OCI-LY7 (cell line): ENCODE measurements around the gene GALNT8. TPM values are rescaled to one million over a fixed set of nuclear protein-coding genes. Genes with fewer than 3 reads are reported as not detected.

ENCODE experiments used
- BruUV-seq: library from RNA; stranded (reverse); fragments of 400-500 nt; replicated peaks from 2 replicates; lab custom pipeline; 2021; lab: Mats Ljungman, UMichigan
- CTCF ChIA-PET: fragments of 300-600 bp; sonication (Branson Sonifier 250); formaldehyde crosslinking; loops from one replicate; lab custom pipeline; 2022; ENCODE audit warnings: antibody characterized with exemption; ENCODE audit not compliant: unreplicated experiment; lab: Charles Lee
- POLR2A ChIA-PET: fragments of 300-600 bp; sonication (Branson Sonifier 250); formaldehyde crosslinking; loops from one replicate; lab custom pipeline; 2022; ENCODE audit warnings: antibody characterized with exemption; lab: Charles Lee
- DNase-seq: peaks from one replicate; pipeline ENCODE4 v3.0.0-alpha.2; 2015; ENCODE audit warnings: low spot score
- H2AFZ ChIP-seq: fragments of 200-600 bp; sonication (generic), shearing (Covaris generic); 2 replicates; pipeline ENCODE4 v1.6.1; 2014; ENCODE audit warnings: mild to moderate bottlenecking, antibody characterized with exemption, low read length, moderate library complexity
- H3K27ac ChIP-seq: fragments of 200-600 bp; sonication (generic); 2 replicates; pipeline ENCODE4 v1.5.1; 2014; ENCODE audit warnings: mixed run types, low read depth, mild to moderate bottlenecking, moderate library complexity, low read length, inconsistent platforms; ENCODE audit not compliant: poor library complexity, severe bottlenecking
- H3K36me3 ChIP-seq: fragments of 200-600 bp; sonication (generic); 2 replicates; pipeline ENCODE4 v1.6.1; 2014; ENCODE audit warnings: mild to moderate bottlenecking, antibody characterized with exemption, low read length, moderate library complexity, mixed read lengths; ENCODE audit not compliant: insufficient read depth
- H3K4me1 ChIP-seq: fragments of 200-600 bp; sonication (generic); 2 replicates; pipeline ENCODE4 v1.5.1; 2014; ENCODE audit warnings: mild to moderate bottlenecking, low read length; ENCODE audit not compliant: insufficient read depth, poor library complexity, severe bottlenecking
- H3K4me2 ChIP-seq: fragments of 200-600 bp; sonication (generic); 2 replicates; pipeline ENCODE4 v1.6.1; 2014; ENCODE audit warnings: mild to moderate bottlenecking, low read length
- H3K4me3 ChIP-seq: fragments of 200-600 bp; sonication (generic); 2 replicates; pipeline ENCODE4 v1.5.1; 2014; ENCODE audit warnings: mild to moderate bottlenecking, low read depth, low read length; ENCODE audit not compliant: poor library complexity, severe bottlenecking
- H3K79me2 ChIP-seq: fragments of 200-600 bp; sonication (generic); 2 replicates; pipeline ENCODE4 v1.6.1; 2016; ENCODE audit warnings: low read depth, mild to moderate bottlenecking, low read length, moderate library complexity, mixed read lengths; ENCODE audit not compliant: insufficient read depth
- H3K9me2 ChIP-seq: fragments of 200-600 bp; sonication (generic); 2 replicates; pipeline ENCODE4 v1.6.1; 2016; ENCODE audit warnings: mild to moderate bottlenecking, low read length, mixed read lengths; ENCODE audit not compliant: insufficient read depth
- H3K9me3 ChIP-seq: fragments of 200-600 bp; sonication (generic); 2 replicates; pipeline ENCODE4 v1.6.1; 2014; ENCODE audit warnings: mild to moderate bottlenecking, mixed run types, low read length, mixed read lengths
- H4K20me1 ChIP-seq: fragments of 200-600 bp; sonication (generic); 2 replicates; pipeline ENCODE4 v1.6.1; 2014; ENCODE audit warnings: mild to moderate bottlenecking, antibody characterized with exemption, low read length, moderate library complexity, mixed read lengths; ENCODE audit not compliant: insufficient read depth
- CTCF ChIP-seq: fragments of 200-600 bp; sonication (generic); conservative IDR thresholded peaks from 2 replicates; pipeline ENCODE4 v1.5.1; 2014; ENCODE audit warnings: mild to moderate bottlenecking, antibody characterized with exemption, low read length, moderate library complexity, mixed read lengths
- EZH2phosphoT487 ChIP-seq: fragments of 200-600 bp; sonication (generic); IDR thresholded peaks from 2 replicates; pipeline ENCODE4 v1.6.1; 2018; ENCODE audit warnings: low read depth, borderline replicate concordance, mild to moderate bottlenecking, mixed run types, antibody characterized with exemption, low read length, moderate library complexity, mixed read lengths
- intact Hi-C: fragments of 100-400 bp; cut with micrococcal nuclease; formaldehyde crosslinking; loops from one replicate; pipeline ENCODE4 v1.10.0; 2022; ENCODE audit not compliant: unreplicated experiment
- total RNA-seq, 2 experiments: library from RNA; depleted of rRNA in 1 of 2; stranded (reverse); fragments of >200 nt in 1 of 2; shearing (Covaris generic) in 1 of 2; gene quantifications; 2 replicates each; pipeline ENCODE4 v1.2.3, GENCODE V29; 2014 to 2022

GALNT8 gene
- total RNA-seq, 2 experiments from 2014 or later, result 0.60 TPM; not detected in 1

- Histone ChIP-seq H3K27ac (no peak overlapping the region), H3K4me3 (no peak overlapping the region), H3K4me2 (no peak overlapping the region), H3K9me2 (no peaks in the 10 kb centered on the region), H3K9me3 (no peaks in the 10 kb centered on the region), H4K20me1 (no peaks in the 10 kb centered on the region; the same call in 1 of the 2 replicates), H3K4me1 (peaks cover 19% of the 10 kb centered on the region), H2AFZ (no peak overlapping the region), H3K79me2 (no peaks in the 10 kb centered on the region), H3K36me3 (peaks cover 9% of the 10 kb centered on the region; the same call in 1 of the 2 replicates)
- DNase-seq, result no peak
- BruUV-seq, result no TSS peak
- POLR2A ChIA-PET, result no interaction called here
- intact Hi-C loops, result no loop called here
- CTCF ChIA-PET, result no interaction called here
- TF ChIP-seq CTCF (no peak), EZH2phosphoT487 (no peak)
These were observed 96.7 kb downstream of the GALNT8 start for GRCh38 chr12:4816744-4817525.

- no peaks in the 10 kb centered on the region for H3K9me3 ChIP-seq
- TF ChIP-seq EZH2phosphoT487, result no peak
- TF ChIP-seq CTCF, result no peak
- intact Hi-C loops, result no loop called here
- peaks cover 19% of the 10 kb centered on the region for H3K4me1 ChIP-seq
- no peak overlapping the region for H3K27ac ChIP-seq
- H3K36me3 ChIP-seq, result peaks cover 17% of the 10 kb centered on the region
- no peaks in the 10 kb centered on the region for H3K79me2 ChIP-seq
- no TSS peak for BruUV-seq
- CTCF ChIA-PET, result no interaction called here
- peak overlapping the region; percentile 27; the same call in 1 of the 2 replicates for H3K4me2 ChIP-seq
- H3K9me2 ChIP-seq, result no peaks in the 10 kb centered on the region
- POLR2A ChIA-PET, result no interaction called here
- no peaks in the 10 kb centered on the region; the same call in 1 of the 2 replicates for H4K20me1 ChIP-seq
- no peak overlapping the region for H3K4me3 ChIP-seq
- no peak for DNase-seq
- H2AFZ ChIP-seq, result no peak overlapping the region
These were observed 97.7 kb downstream of the GALNT8 start for GRCh38 chr12:4817880-4818279.

- Histone ChIP-seq H3K27ac (no peak overlapping the region), H4K20me1 (no peaks in the 10 kb centered on the region; the same call in 1 of the 2 replicates), H3K9me2 (no peaks in the 10 kb centered on the region), H2AFZ (no peak overlapping the region), H3K4me3 (no peak overlapping the region), H3K79me2 (peaks cover 2% of the 10 kb centered on the region; the same call in 1 of the 2 replicates), H3K4me2 (no peak overlapping the region), H3K4me1 (peaks cover 25% of the 10 kb centered on the region), H3K36me3 (peaks cover 26% of the 10 kb centered on the region), H3K9me3 (no peaks in the 10 kb centered on the region)
- no peak for DNase-seq
- TF ChIP-seq CTCF (no peak), EZH2phosphoT487 (no peak)
- intact Hi-C loops, result no loop called here
- POLR2A ChIA-PET, result interaction anchor here (0.6 to 1.6 kb wide), 2 partner anchors 9 to 235 kb away, joined by 7 to 8 read pairs; no protein-coding TSS in a partner anchor
- CTCF ChIA-PET, result no interaction called here
- no TSS peak for BruUV-seq
These were observed 99.5 kb downstream of the GALNT8 start for GRCh38 chr12:4819654-4820053.
